Suprapubic skin (tissue), 3 donors: Measurements from ENCODE around the gene VRK3.
"Not testable (repeated sequence)": the region's sequence is repeated elsewhere in the genome, so short reads cannot be mapped to it uniquely, and the experiment has no call there.

ENCODE experiments used
- CTCF ChIP-seq, 2 donors: fragments of 200-600 bp in 1 of 2; fragments of 450-650 bp in 1 of 2; sonication (generic) in 1 of 2; IDR thresholded peaks; one replicate each; pipeline ENCODE4 v1.5.1; 2016 to 2019; ENCODE audit warnings: antibody characterized with exemption in 2 of 2, mild to moderate bottlenecking in 1 of 2, moderate library complexity in 1 of 2
- POLR2A ChIP-seq, 2 donors: fragments of 450-650 bp; IDR thresholded peaks; one replicate each; pipeline ENCODE4 v1.6.1; 2017; ENCODE audit warnings: antibody characterized with exemption in 2 of 2, mild to moderate bottlenecking in 2 of 2, moderate library complexity in 2 of 2

GRCh38 chr19:49944567-49944966 lies 80.6 kb downstream of the VRK3 start:
- TF ChIP-seq CTCF, POLR2A (IDR thresholded peaks at IDR 0.05): not testable (repeated sequence)
